ENCODE measurements around the gene CYP4V2.

GRCh38 chr4:186189656-186190055 lies 1.7 kb upstream of the CYP4V2 start:
- TF ChIP-seq POLR2AphosphoS5 (IDR thresholded peaks at IDR 0.05) (no peak), CTCF (IDR thresholded peaks at IDR 0.05; ENCODE audit: poor library complexity, severe bottlenecking) (no peak), TAF1 (IDR thresholded peaks at IDR 0.05; ENCODE audit: low read depth) (no peak), EZH2 (IDR thresholded peaks at IDR 0.05; ENCODE audit: borderline replicate concordance, insufficient read depth, low read length, poor library complexity, severe bottlenecking) (no peak), EP300 (conservative IDR thresholded peaks at IDR 0.05; ENCODE audit: poor library complexity, severe bottlenecking) (no peak), RAD21 (conservative IDR thresholded peaks at IDR 0.05) (no peak), MXI1 (conservative IDR thresholded peaks at IDR 0.05; ENCODE audit: poor library complexity, severe bottlenecking) (no peak), SMC3 (conservative IDR thresholded peaks at IDR 0.05; ENCODE audit: poor library complexity) (no peak), REST (IDR thresholded peaks at IDR 0.05; ENCODE audit: borderline replicate concordance) (no peak)
